GM21619 (cell line): ENCODE results near the gene DUSP10.

Source experiments
- ATAC-seq: cut with Tn5 transposase; IDR thresholded peaks from one replicate; pipeline ENCODE4 v1.9.1; 2021; ENCODE audit not compliant: unreplicated experiment

The DUSP10 gene

DNA sequence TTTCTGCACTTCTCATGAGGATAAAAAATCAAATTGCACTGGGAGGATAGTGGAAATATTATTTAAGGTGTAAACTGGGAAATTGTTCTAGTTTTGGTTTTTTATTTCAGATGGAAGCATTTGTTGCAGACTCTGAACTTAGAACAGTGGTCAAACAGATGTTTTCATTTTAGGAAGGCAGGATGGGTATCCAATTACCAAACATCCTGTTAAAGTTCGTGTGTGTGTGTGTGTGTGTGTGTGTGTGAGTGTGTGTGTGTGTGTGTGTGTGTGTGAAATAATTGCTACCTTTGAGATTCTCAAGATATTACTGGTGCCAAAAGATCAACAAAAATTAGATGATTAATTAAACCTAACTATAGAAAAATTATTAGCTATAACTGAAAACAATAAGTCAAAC is 24.3 kb upstream of the DUSP10 start:
- ATAC-seq = no peak

DNA sequence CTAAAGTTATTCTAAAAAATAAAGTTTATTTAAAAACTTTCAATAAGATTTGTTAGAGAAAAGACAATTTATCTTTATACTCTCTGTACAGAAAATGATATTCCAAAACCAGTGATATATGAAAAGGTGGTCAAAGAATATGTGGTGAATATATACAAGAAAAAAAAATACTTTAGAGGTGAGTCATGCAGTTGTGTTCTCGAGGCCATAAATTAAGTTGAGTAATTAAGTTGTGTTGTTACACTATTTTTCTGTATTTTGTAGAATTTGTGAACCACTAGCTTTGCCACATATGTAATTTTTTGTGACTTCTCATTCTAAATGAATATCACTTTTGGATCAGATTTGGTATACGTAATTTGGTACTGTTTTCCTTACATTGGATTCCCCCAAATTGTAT is 23.6 kb upstream of the DUSP10 start:
- ATAC-seq = no peak

DNA sequence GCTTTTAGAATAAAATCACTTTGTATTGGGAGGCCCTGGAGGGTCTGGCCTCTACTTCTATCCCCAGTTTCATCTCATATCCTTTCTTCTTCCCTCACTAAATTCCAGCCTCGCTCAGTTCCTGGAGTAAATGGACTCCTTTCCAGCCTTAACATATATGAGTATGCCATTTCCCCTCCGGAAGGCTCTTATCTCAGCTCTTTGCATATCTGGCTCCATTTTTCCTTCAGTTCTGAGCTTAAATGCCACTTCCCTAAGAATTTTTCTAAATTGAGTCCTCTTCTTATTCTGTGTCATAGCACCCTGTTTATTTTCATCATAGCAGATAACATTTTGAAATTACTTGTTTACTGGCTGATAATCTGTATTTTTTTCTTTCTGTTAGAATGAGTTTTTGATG is 20.2 kb upstream of the DUSP10 start:
- no peak for ATAC-seq

DNA sequence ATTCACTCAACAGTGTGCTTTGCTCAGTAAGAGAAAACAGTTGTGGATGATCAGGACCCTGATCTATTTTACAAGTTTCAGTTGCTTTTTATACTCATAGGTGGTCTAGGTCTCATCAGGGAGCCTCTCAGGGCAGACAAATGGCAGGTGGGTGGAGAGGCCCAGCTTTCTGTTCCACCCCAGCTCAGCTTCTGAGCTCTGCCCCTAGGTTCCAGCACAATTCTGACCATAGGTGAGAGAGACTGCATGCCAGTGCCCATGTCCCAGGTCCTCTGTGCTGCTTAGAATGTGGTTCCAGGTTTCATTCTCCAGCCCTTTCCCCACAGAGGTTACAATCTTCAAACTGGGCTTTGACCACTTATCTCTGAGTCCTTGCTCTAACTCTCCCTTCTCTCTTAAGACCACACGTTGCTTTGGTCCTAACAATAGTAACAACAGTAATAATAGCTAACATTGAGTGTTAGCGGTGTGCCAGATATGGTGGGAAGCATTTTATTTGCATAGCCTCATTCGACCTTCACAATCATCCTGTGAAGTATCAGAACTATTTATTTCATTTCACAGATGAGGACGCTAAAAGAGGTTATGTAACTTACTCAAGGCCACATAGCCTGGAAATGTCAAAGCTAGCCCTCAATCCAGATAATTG is 19.6 kb upstream of the DUSP10 start:
- ATAC-seq = peak; percentile 64

DNA sequence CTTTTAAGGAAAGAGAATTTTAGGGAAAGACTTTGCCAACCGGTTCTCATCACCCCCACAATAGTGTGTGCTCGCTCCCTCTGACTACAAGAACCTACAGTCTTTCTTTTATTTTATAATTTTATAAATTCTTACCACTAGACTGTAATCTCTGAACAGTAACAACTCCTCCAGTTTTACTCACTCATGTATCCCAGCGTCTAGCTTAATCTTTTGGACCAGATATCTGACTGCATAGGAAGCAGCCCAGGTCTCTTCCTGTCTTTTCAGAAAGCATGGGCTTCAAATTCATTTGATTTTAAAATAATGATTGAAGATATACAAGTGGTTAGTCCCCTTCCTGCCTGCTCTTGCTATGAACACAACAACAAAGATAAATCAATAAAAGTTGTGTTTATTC is 19.0 kb upstream of the DUSP10 start:
- ATAC-seq = peak; percentile 1

DNA sequence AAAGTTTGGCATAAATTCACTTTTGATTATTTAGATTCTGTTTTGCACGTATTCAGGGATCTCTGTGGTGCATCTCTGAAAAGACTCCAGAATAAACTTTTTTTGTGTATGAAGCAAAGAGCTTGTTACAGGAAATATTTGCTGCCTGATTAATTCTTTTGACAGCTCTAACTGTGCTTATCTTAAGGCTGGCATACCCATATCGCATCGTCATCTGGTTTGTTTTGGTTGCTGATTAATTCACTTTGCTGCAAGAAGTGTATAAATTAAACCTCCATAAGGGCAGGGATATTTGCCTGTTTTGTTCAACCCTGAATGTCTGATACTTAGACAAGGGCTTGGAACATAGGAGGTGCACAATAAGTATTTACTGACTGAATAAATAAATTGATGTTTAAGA is 17.5 kb upstream of the DUSP10 start:
- no peak for ATAC-seq

DNA sequence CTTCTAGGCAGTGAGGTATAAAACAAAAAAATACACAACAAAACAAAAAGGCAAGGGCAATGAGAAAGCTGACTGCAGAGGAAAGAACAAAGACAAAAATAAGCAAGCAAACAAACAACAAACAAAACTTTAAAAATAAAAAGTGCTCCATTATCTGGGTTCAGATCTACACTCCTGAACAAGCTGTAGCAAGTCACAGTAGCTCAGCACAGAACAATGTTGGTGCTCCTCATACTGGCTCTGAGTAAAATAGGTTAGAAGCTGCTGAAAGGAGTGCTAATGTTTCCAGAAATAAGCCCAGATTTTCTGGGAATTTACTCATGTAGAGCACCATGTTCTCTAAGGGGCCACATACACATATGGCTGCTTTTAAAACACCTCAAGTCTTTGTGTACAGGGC is 16.6 kb upstream of the DUSP10 start:
- ATAC-seq = no peak

DNA sequence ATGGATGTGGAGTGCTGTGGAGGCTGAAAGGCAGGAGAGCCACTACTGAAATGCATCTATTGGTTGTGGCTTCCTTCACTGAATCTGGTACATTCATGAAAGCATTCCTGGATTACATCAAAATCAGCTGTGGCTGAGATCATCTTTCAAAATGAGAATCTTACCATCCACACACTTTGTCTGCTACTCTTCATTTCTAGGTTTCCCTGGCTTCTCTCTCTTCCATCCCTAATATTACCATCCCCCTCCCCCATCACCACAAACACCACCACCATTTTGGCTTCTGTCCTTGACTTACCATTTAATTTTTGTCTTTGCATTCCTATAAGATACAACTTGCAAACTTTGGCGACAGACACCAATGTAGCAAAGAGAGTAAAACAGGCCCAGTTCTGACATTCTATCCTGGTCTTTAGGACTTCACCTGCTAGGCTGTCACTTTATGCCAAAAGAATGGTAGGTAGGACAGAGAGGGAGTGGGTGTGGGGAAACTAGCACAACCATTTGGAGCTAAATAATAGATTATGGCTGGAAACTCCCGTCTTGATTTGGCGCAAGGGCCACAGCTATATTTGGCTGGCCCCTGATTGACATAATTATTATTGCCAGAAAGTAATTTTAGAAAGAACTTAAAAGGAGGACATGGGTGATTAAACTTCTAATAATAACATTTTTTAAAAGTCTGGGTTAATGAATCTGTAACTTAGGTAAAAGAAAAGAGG is 15.1 kb upstream of the DUSP10 start:
- ATAC-seq = no peak

DNA sequence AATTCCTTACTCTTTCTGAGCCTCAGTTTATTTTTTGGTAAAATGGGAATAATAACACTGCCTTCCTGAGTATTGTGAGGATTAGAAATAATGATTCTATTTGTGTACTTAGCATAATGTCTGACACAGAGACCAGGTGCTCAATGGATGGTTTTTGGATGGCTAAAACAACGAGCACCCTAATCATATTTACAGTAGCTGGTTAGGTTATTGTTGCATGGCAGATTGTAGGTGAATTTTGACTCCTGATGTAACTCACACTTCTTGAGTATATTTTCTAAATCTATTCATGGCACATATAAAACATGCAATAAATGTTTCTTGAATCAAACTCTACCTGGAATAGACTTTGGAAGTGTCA is 11.9 kb upstream of the DUSP10 start:
- ATAC-seq = peak; percentile 31

DNA sequence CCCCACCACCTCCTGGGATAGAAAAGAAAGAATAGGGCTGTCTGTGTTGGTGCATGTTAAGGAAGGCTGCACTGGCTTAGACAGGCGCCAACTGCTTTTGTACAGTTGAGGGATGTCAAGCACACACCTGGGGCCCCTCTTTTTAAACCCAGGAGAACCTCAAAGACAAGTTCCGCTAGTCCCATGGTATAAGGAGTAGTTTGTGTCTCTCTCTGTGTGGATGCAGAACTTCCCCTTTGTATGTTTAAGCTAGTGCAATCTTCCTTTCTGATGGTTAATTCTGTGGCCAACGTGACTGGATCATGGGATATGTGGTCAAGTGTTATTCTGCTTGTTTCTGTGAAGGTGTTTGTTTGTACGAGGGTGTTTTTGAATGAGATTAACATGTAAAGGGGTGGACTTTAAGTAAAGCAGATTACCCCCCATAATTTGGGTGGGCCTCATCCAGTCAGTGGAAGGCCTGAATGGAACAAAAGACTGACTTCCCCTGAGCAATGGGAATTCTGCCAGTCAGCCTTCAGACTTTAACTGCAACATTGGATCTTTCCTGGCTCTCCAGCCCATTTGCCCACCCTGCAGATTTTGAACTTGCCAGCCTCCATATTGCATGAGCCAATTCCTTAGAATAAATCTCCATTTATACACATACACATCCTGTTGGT is 9.5 kb upstream of the DUSP10 start:
- ATAC-seq = no peak

DNA sequence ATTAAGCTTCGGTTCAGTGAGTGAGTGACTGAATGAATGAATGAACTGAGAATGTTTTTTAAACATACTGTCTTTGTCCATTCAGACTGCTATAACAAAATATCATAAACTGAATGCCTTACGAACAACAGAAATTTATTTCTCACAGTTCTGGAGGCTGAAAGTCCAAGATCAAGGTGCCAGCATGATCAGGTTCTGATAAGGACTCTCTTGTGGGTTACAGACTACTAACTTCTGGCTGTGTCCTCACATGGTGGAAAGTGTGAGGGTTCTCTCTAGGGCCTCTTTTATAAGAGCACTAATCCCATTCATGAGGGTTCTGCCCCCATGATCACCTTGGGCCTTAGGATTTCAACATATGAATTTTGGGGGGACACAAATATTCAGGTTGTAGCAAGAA is 7.1 kb upstream of the DUSP10 start:
- no peak for ATAC-seq

DNA sequence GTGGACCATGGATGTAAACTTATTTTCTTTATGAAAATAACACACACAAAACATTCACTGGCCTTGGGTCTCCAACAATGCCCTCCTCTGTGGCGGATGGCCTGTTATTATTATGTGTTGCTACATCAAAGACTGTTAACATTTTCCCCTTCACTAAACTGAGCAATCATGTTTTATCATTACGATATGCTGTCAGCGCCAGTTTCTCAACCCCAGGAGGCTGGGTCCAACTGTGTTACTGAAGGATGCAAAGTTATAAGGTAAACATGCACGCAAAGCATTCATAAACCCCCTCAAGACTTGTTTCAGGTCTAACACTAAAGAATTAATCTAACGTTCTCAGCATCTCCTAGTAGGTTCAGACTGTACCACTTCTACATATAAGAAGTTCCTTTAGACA is 6.0 kb upstream of the DUSP10 start:
- no peak for ATAC-seq

DNA sequence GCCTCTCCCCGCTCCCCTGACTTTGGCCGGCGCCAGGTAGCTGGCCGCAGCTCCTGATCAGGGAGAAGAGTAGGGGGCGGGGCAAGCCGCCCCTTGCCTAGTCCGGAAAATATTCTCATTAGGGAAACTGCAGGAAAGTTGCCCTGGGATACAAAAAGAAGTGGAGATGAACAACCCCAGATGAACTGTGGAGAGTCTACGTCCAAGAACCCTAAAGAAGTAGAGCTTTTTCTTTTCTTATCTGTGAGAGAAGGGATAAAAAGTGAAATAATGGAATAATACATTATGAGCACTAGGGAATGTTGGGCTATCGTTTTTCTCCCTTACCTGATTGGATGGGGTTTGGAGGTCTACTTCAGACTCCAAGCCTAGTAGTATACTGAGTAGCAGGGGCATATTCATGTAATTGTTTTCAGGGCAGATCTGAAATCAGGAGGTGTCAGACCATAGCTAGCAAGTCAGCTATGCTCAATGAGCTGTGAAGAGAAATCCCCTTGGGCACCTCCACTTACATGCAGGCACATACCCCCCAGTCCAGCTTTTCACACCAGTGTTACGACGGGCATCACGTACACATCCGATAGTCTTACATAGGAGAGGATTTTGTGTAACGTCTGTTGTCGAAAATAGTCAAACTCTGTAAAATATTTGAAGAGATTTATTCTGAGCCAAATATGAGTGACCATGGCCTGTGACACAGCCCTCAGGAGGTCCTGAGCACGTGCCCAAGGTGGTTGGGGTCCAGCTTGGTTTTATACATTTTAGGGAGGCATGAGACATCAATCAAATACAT is 1.7 kb upstream of the DUSP10 start:
- peak; percentile 16 for ATAC-seq

DNA sequence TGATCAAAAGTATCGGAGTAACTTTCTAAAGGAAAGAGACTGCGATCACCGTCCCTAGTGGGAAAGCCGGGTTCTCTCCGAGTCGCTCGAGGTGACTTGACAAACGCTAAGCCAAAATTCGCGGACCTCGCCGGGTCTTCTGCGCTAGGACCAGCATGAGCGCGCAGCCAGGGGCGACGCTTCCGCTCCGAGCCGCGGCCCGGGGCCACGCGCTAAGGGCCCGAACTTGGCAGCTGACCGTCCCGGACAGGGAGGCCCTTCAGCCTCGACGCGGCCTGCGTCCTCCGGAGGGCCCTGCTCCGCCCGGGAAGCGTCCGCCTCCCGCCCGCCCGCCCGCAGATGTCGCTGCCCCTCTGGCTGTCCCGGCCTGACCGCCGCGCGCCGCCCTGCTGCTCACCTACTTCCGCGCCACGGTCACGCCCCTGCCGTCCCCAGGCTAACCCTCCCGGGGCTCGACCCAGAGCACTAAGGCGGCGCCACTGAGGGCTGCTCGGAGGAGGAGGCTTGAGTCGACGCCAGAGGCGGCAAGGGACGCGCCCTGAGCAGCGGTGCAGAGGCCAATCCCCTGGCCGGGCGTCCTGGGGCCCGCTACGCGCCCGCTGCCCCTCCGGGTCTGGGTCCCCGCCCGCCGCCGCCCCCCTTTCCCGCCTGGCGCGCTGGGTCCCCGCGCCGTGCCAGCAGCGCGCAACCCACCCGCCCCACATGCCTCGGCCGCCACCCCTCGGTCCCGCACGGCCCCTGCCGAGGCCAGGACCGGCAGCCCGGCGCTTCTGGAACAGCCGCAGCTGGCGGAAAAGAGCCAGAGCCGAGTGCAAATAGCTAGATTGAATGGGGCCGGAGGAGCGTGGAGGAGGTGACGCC is 896 bp upstream of the DUSP10 start:
- peak; percentile 41 for ATAC-seq

DNA sequence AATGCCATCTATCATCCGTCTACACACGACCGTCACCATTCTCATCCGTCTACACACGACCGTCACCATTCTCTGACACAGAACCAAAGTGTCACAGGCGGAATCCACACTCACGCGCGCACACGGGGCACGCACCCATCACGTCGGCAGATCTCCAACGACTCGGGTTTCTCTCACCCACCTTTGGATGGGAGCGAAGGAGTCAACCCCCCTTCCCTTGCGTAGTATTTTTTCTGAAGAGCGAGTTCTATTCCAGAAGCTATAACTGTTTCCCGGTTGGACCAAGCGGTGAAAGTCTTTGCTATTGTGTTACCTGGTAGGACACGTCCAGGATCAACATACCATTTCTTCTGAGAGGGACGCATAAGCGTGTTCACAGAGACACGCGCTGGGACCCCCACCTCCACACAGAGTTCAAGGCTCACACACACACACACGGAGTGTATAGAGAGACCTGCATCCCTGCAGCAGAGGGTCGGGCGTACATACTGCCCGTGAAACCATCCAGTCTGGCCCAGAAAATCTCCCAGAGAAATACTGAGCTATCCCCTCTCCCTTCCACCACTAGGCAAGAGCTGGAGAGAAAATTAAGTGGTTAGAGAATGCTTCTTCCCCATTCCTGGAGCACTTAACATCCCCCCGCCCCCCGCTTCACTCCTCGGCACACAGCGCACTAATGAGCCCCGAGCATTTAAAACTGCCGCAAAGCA is 741 bp downstream of the DUSP10 start:
- ATAC-seq = no peak

DNA sequence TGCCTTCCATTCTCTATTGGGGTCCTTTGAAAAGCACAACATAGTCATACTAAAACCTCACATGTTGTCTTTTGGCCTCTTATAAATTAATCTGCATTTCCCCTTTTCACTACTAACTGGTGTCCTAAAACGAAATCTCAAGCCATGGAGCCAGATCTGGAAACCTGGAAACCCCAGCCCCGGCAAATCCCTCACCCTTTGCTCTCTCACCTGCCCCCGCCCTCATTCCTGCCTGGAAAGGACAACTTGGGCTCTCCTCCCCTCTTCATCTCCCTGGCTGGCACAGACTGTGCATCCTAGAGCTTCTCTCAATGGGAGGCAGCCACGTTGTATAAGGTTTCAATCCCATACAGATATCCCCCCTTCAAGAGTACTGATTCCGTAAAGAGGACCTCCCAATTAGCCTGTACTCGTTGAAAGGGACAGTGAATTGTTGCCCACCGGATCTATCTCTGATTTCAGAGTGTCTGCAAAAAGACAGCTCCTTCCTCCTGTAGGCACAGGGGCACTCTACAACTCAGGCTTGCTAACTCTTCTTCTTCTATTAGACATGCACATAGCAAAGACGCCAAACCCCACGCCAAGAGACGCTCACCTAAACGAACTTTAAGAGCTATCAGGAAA is 1.4 kb downstream of the DUSP10 start:
- ATAC-seq = no peak

DNA sequence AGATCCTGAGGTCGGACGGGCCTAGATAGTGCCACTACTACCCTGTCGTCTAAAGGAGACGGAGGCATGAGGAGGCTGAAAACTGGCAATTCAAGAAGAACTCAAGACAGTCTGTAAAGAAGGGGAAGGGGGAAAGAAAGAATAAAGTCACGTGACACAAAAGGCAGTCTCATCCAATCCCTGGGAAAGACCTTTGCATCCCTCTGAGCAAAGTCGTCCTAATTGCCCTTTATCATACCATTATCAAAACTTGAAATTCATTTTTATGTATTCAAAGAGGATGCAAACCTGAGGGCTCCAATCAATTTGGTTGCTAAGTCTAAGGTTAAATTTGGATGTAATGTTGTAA is 2.2 kb downstream of the DUSP10 start:
- no peak for ATAC-seq

DNA sequence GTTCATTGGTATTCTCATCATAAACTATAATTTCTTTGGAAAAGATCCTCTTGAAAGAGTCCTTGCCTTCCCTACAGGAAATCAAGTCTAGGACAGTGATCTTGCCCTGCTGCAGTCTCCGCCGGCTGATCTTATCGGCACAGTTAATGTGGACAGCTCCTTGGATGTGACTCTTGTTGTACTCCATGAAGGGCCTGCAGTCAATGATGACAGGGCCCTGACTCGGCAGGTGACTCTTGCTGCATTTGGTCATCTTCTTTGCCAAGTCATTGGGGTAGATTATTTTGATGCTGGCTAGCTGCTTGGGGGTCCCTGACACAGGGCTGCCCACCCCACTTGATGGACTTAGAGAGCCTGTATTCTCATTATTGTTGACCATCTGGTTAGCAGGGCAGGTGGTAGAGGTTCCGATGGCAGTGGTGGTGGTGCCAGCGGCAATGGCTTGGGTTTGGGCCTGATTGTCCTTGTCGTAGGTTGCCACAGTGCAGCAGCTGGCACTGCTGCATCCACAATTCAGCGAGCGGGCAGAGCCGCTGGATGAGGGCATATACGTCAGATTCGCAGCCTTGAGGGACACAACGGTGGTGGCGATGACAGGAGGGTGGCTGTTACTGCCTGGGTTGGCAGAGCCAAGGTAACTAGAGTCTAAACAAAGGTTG is 2.7 kb downstream of the DUSP10 start:
- ATAC-seq = no peak

DNA sequence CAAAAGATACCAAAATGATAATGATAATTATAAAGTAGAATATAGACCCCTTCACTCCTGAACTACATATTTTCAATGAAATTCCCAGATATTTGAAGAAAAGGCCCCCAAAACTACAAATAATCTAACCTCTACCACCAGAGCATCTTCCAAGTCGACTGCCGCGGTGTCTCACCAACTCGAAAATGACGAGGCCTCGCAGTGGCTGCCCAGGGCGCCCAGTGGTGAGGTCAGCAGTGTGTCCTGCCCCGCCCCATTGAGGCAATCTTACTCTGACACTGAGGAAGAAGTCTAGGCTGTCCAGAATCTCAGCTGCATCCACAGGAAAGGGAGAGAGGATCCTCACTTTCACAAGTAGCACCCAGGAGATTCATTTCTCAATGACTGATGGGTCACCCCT is 5.2 kb downstream of the DUSP10 start:
- ATAC-seq = no peak
